Stomach smooth muscle (tissue), 2 donors: ENCODE data around the gene RIPK1.
"Not testable (repeated sequence)": the region's sequence is repeated elsewhere in the genome, so short reads cannot be mapped to it uniquely, and the experiment has no call there.

Source experiments
- H3K27ac ChIP-seq: one replicate; pipeline ENCODE4 v1.7.0; 2013; ENCODE audit warnings: mild to moderate bottlenecking, low read length, inconsistent platforms
- H3K27me3 ChIP-seq, 2 donors: one replicate each; pipeline ENCODE4 v1.7.0; 2013; ENCODE audit warnings: low read length in 2 of 2; ENCODE audit not compliant: insufficient read depth in 2 of 2, control insufficient read depth in 1 of 2
- H3K36me3 ChIP-seq, 2 donors: one replicate each; pipeline ENCODE4 v1.7.0; 2013; ENCODE audit warnings: low read length in 2 of 2; ENCODE audit not compliant: control insufficient read depth in 2 of 2, insufficient read depth in 2 of 2
- H3K4me1 ChIP-seq: one replicate; pipeline ENCODE4 v1.7.0; 2013; ENCODE audit warnings: low read length; ENCODE audit not compliant: control insufficient read depth, insufficient read depth
- H3K4me3 ChIP-seq, 2 donors: one replicate each; pipeline ENCODE4 v1.7.0; 2013; ENCODE audit warnings: low read length in 2 of 2
- H3K9ac ChIP-seq, 2 donors: one replicate each; pipeline ENCODE4 v1.7.0; 2013; ENCODE audit warnings: low read length in 2 of 2, mild to moderate bottlenecking in 1 of 2
- H3K9me3 ChIP-seq, 2 donors: one replicate each; pipeline ENCODE4 v1.7.0; 2013; ENCODE audit warnings: low read length in 2 of 2; ENCODE audit not compliant: control insufficient read depth in 2 of 2
- donor health status: healthy.
- donor health status: Pancreatic carcinoma.

RIPK1 gene

GRCh38 chr6:3151691-3152090 is 83.4 kb downstream of the RIPK1 start:
- Histone ChIP-seq H3K4me3 (no peak overlapping the region), H3K27ac (no peak overlapping the region), H3K36me3 (peaks cover 12 to 17% of the 10 kb centered on the region in 2 donors), H3K27me3 (no peaks in the 10 kb centered on the region), H3K9me3 (no peaks in the 10 kb centered on the region), H3K4me1 (peaks cover 15% of the 10 kb centered on the region), H3K9ac (peak overlapping the region in 1 of 2 donors; percentile 29)

GRCh38 chr6:3152689-3153088 is 84.4 kb downstream of the RIPK1 start:
- no peak overlapping the region for H3K27ac ChIP-seq
- H3K36me3 ChIP-seq = peaks cover 8 to 14% of the 10 kb centered on the region in 2 donors
- H3K4me1 ChIP-seq = peaks cover 15% of the 10 kb centered on the region

GRCh38 chr6:3155416-3155815 is 87.1 kb downstream of the RIPK1 start:
- H3K27ac ChIP-seq, H3K36me3 ChIP-seq, H3K27me3 ChIP-seq, H3K9me3 ChIP-seq, H3K4me3 ChIP-seq, H3K9ac ChIP-seq: not testable (repeated sequence)
- peaks cover 21% of the 10 kb centered on the region for H3K4me1 ChIP-seq

More at GRCh38 chr6:3152689-3153088, 84.4 kb downstream of the RIPK1 start:
- Histone ChIP-seq H3K27me3 (no peaks in the 10 kb centered on the region), H3K9ac (no peak overlapping the region), H3K9me3 (no peaks in the 10 kb centered on the region), H3K4me3 (no peak overlapping the region)

GRCh38 chr6:3156184-3157130 is 88.2 kb downstream of the RIPK1 start:
- Histone ChIP-seq H3K4me1 (peaks cover 19% of the 10 kb centered on the region), H3K4me3 (peak overlapping the region; percentile 72 to 88), H3K9ac (peak overlapping the region; percentile 71 to 79), H3K27ac (peak overlapping the region; percentile 91)
- not testable (repeated sequence) for H3K9me3 ChIP-seq, H3K36me3 ChIP-seq, H3K27me3 ChIP-seq

GRCh38 chr6:3157131-3157933 is 89.0 kb downstream of the RIPK1 start, which contains the start of gene TUBB2A:
Gene TUBB2A, minus strand, starts transcription at chr6:3157544. Its CDS starts 81 bp downstream, at chr6:3157463.
- Histone ChIP-seq H3K4me3 (peak within 1 kb of the TSS; percentile 75 to 88), H3K9ac (peak within 1 kb of the TSS; percentile 80 to 95), H3K27ac (peak within 1 kb of the TSS; percentile 91), H3K27me3 (no peaks in the 10 kb centered on the region), H3K36me3 (peaks cover 4 to 5% of the 10 kb centered on the region in 2 donors), H3K4me1 (peaks cover 17% of the 10 kb centered on the region), H3K9me3 (no peaks in the 10 kb centered on the region)

GRCh38 chr6:3159805-3160781 is 91.8 kb downstream of the RIPK1 start:
- peak overlapping the region in 1 of 2 donors; percentile 36 for H3K9ac ChIP-seq
- no peak overlapping the region for H3K4me3 ChIP-seq
- H3K36me3 ChIP-seq = no peaks in the 10 kb centered on the region
- peak overlapping the region; percentile 37 for H3K27ac ChIP-seq
- H3K9me3 ChIP-seq = no peaks in the 10 kb centered on the region
- H3K4me1 ChIP-seq = peaks cover 17% of the 10 kb centered on the region
- H3K27me3 ChIP-seq = no peaks in the 10 kb centered on the region

GRCh38 chr6:3162067-3162497 is 93.8 kb downstream of the RIPK1 start:
- H3K27me3 ChIP-seq = no peaks in the 10 kb centered on the region
- no peaks in the 10 kb centered on the region for H3K36me3 ChIP-seq
- peak overlapping the region; percentile 29 to 67 for H3K9ac ChIP-seq
- H3K9me3 ChIP-seq = no peaks in the 10 kb centered on the region
- H3K4me1 ChIP-seq = peaks cover 9% of the 10 kb centered on the region
- H3K27ac ChIP-seq = peak overlapping the region; percentile 75
- peak overlapping the region; percentile 66 to 83 for H3K4me3 ChIP-seq

- peak overlapping the region; percentile 66 to 83 for H3K4me3 ChIP-seq
- peak overlapping the region; percentile 75 for H3K27ac ChIP-seq
- peak overlapping the region; percentile 67 to 78 for H3K9ac ChIP-seq
- no peaks in the 10 kb centered on the region for H3K9me3 ChIP-seq
- no peaks in the 10 kb centered on the region for H3K27me3 ChIP-seq
- peaks cover 9% of the 10 kb centered on the region for H3K4me1 ChIP-seq
- no peaks in the 10 kb centered on the region for H3K36me3 ChIP-seq
Observed at GRCh38 chr6:3162565-3163247, 94.4 kb downstream of the RIPK1 start.

- H3K9me3 ChIP-seq = no peaks in the 10 kb centered on the region
- no peaks in the 10 kb centered on the region for H3K36me3 ChIP-seq
- peaks cover 9% of the 10 kb centered on the region for H3K4me1 ChIP-seq
- peak overlapping the region; percentile 51 to 55 for H3K9ac ChIP-seq
- H3K4me3 ChIP-seq = peak overlapping the region; percentile 28 to 83
- H3K27me3 ChIP-seq = no peaks in the 10 kb centered on the region
- no peak overlapping the region for H3K27ac ChIP-seq
Observed at GRCh38 chr6:3163248-3163594, 94.9 kb downstream of the RIPK1 start.
